ENCODE data around the gene TIFAB. TPM values are rescaled to one million over a fixed set of nuclear protein-coding genes. Genes with fewer than 3 reads are reported as not detected.

Gene TIFAB
- total RNA-seq, 1 experiment from 2014 or later = not detected

- no peaks in the 10 kb centered on the region for H3F3A ChIP-seq (ENCODE audit: low read length, unreplicated experiment)
- no peaks in the 10 kb centered on the region for H3K79me2 ChIP-seq (ENCODE audit: low read length)
- no peak overlapping the region for H2AFZ ChIP-seq (ENCODE audit: low read length)
- H4K20me1 ChIP-seq (ENCODE audit: low read length) = no peaks in the 10 kb centered on the region
- no peak overlapping the region for H3K9ac ChIP-seq (ENCODE audit: low read length)
- no peaks in the 10 kb centered on the region for H3K4me1 ChIP-seq (ENCODE audit: insufficient read depth, low read length)
- ATAC-seq = no peak
- H3K36me3 ChIP-seq (ENCODE audit: low read depth, low read length) = no peaks in the 10 kb centered on the region
- ChIA-PET CTCF (interaction anchor here (2.0 kb wide), 1 partner anchor 83 kb away, joined by 5 read pairs; no protein-coding TSS in a partner anchor), POLR2A (ENCODE audit: unreplicated experiment) (no interaction called here)
- no peak overlapping the region for H3K4me2 ChIP-seq (ENCODE audit: low read length)
- BruUV-seq (replicated peaks) = no TSS peak
- H3K9me2 ChIP-seq (replicated peaks; ENCODE audit: low read length) = no peaks in the 10 kb centered on the region
- no peak overlapping the region for H3K27ac ChIP-seq (ENCODE audit: low read length)
- no peak for DNase-seq
- intact Hi-C loops (cut with micrococcal nuclease) = no loop called here
- H3K9me3 ChIP-seq (ENCODE audit: low read length) = no peaks in the 10 kb centered on the region
- H3K27me3 ChIP-seq (ENCODE audit: low read length) = peaks cover 17% of the 10 kb centered on the region
- no peak overlapping the region for H3K4me3 ChIP-seq (ENCODE audit: low read length)
- TF ChIP-seq EZH2 (IDR thresholded peaks at IDR 0.05; ENCODE audit: low read length, unreplicated experiment) (no peak), EZH2phosphoT487 (IDR thresholded peaks at IDR 0.05; ENCODE audit: borderline replicate concordance, low read length) (no peak)
Observed at GRCh38 chr5:135468541-135468940, 16.4 kb upstream of the TIFAB start.

GRCh38 chr5:135467871-135468485 is 15.8 kb upstream of the TIFAB start:
- Histone ChIP-seq H3K4me1 (ENCODE audit: insufficient read depth, low read length) (no peaks in the 10 kb centered on the region), H3K9me3 (ENCODE audit: low read length) (no peaks in the 10 kb centered on the region), H3K9ac (ENCODE audit: low read length) (no peak overlapping the region), H3K4me3 (ENCODE audit: low read length) (no peak overlapping the region), H3K4me2 (ENCODE audit: low read length) (no peak overlapping the region), H3K27ac (ENCODE audit: low read length) (no peak overlapping the region), H3K36me3 (ENCODE audit: low read depth, low read length) (no peaks in the 10 kb centered on the region), H3K9me2 (replicated peaks; ENCODE audit: low read length) (no peaks in the 10 kb centered on the region), H3K79me2 (ENCODE audit: low read length) (no peaks in the 10 kb centered on the region), H2AFZ (ENCODE audit: low read length) (no peak overlapping the region), H3F3A (ENCODE audit: low read length, unreplicated experiment) (no peaks in the 10 kb centered on the region), H3K27me3 (ENCODE audit: low read length) (peaks cover 17% of the 10 kb centered on the region), H4K20me1 (ENCODE audit: low read length) (no peaks in the 10 kb centered on the region)
- ATAC-seq (no peak), DNase-seq (no peak)
- POLR2A ChIA-PET (ENCODE audit: unreplicated experiment) = no interaction called here
- no TSS peak for BruUV-seq (replicated peaks)
- intact Hi-C loops (cut with micrococcal nuclease) = no loop called here
- TF ChIP-seq, protein P1, sequence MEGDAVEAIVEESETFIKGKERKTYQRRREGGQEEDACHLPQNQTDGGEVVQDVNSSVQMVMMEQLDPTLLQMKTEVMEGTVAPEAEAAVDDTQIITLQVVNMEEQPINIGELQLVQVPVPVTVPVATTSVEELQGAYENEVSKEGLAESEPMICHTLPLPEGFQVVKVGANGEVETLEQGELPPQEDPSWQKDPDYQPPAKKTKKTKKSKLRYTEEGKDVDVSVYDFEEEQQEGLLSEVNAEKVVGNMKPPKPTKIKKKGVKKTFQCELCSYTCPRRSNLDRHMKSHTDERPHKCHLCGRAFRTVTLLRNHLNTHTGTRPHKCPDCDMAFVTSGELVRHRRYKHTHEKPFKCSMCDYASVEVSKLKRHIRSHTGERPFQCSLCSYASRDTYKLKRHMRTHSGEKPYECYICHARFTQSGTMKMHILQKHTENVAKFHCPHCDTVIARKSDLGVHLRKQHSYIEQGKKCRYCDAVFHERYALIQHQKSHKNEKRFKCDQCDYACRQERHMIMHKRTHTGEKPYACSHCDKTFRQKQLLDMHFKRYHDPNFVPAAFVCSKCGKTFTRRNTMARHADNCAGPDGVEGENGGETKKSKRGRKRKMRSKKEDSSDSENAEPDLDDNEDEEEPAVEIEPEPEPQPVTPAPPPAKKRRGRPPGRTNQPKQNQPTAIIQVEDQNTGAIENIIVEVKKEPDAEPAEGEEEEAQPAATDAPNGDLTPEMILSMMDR (conservative IDR thresholded peaks at IDR 0.05; ENCODE audit: low read depth, low read length) = no peak
- TF ChIP-seq EZH2 (IDR thresholded peaks at IDR 0.05; ENCODE audit: low read length, unreplicated experiment) = no peak
- no peak for TF ChIP-seq EZH2phosphoT487 (IDR thresholded peaks at IDR 0.05; ENCODE audit: borderline replicate concordance, low read length)
- CTCF ChIA-PET = interaction anchor here (2.0 kb wide), 1 partner anchor 84 kb away, joined by 5 read pairs; no protein-coding TSS in a partner anchor

- no peaks in the 10 kb centered on the region for H3K4me1 ChIP-seq (ENCODE audit: insufficient read depth, low read length)
- H3K27me3 ChIP-seq (ENCODE audit: low read length) = peaks cover 17% of the 10 kb centered on the region
- POLR2A ChIA-PET (ENCODE audit: unreplicated experiment) = no interaction called here
- no peak for TF ChIP-seq EZH2phosphoT487 (IDR thresholded peaks at IDR 0.05; ENCODE audit: borderline replicate concordance, low read length)
- TF ChIP-seq, protein P1 (conservative IDR thresholded peaks at IDR 0.05; ENCODE audit: low read depth, low read length) = no peak
- ATAC-seq (no peak), DNase-seq (no peak)
- H4K20me1 ChIP-seq (ENCODE audit: low read length) = no peaks in the 10 kb centered on the region
- no TSS peak for BruUV-seq (replicated peaks)
- H3K9ac ChIP-seq (ENCODE audit: low read length) = no peak overlapping the region
- CTCF ChIA-PET = interaction anchor here (1.5 to 2.0 kb wide), 3 partner anchors 82 to 99 kb away, joined by 5 to 10 read pairs (median 6); no protein-coding TSS in a partner anchor
- H3K79me2 ChIP-seq (ENCODE audit: low read length) = no peaks in the 10 kb centered on the region
- no peaks in the 10 kb centered on the region for H3K9me2 ChIP-seq (replicated peaks; ENCODE audit: low read length)
- no peaks in the 10 kb centered on the region for H3K9me3 ChIP-seq (ENCODE audit: low read length)
- H3K27ac ChIP-seq (ENCODE audit: low read length) = no peak overlapping the region
- intact Hi-C loops (cut with micrococcal nuclease) = no loop called here
- H3F3A ChIP-seq (ENCODE audit: low read length, unreplicated experiment) = no peaks in the 10 kb centered on the region
- H3K4me2 ChIP-seq (ENCODE audit: low read length) = no peak overlapping the region
- no peak overlapping the region for H2AFZ ChIP-seq (ENCODE audit: low read length)
- H3K36me3 ChIP-seq (ENCODE audit: low read depth, low read length) = no peaks in the 10 kb centered on the region
- no peak overlapping the region for H3K4me3 ChIP-seq (ENCODE audit: low read length)
Observed at GRCh38 chr5:135467051-135467625, 15.0 kb upstream of the TIFAB start.
